Activated CD4-positive, alpha-beta T cell treated with anti-CD3 and anti-CD28 coated beads, Interleukin-2, amount 50 U/mL, for 4 hours (primary cell): ENCODE measurements around the gene ERC2.

Experiments used
- DNase-seq, 2 experiments: peaks; one replicate each; pipeline ENCODE4 v3.0.0-alpha.2; 2020

The ERC2 gene

DNA sequence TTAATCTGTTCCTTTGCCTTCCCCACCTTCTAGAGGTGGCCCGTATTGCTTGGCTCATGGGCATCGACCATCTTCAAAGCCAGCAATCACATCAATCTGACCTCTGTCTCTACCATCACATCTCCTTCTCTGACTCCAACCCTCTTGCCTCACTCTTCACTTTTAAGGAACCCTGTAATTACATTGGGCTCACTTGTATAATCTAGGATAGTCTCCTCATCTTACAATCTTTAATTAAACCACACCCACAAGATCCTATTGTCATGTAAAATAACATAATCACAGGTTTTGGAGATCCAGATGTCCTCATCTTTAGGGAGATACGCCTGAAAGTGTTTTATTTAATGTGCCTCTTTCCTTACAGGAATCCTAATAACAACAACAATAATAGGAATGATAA, 234.5 kb downstream of the ERC2 start:
- DNase-seq = no peak

DNA sequence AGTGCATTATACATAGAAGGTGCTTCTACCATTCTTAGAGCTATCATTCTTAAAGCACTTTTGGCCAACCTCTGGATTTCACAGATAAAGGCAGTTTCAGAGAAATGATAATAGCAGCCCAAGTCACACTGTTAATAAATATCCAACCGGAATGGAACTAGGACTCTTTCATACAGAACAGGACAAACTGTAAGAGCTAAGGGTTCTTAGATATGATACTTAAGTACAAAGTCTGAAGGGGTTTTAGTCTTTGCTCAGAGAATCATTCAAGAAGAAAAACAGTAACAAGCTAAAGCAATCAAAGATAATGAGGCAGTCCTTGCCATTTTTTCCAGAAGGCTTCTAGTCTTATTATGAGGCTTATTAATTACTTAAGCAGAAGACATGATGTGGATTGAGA, 239.0 kb downstream of the ERC2 start:
- DNase-seq = no peak

DNA sequence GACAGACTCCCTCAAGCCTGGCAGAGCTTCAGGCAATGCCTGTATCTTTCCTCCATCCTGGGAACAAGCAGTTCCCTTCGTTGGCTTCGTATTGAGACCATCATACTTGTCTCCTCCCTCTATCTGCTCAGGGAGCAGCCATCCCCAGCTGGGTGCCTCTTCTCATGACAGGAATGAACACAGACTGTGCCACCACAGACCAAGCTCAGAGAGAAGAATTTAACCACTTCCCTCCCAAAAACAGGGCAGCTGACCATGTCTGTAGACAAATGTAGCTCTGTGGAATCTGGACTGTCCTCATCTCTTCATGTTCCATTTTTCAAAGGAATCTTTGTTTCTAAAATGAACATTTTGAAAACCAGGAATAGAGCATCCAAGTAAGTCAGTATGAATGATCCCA, 245.4 kb downstream of the ERC2 start:
- no peak for DNase-seq

DNA sequence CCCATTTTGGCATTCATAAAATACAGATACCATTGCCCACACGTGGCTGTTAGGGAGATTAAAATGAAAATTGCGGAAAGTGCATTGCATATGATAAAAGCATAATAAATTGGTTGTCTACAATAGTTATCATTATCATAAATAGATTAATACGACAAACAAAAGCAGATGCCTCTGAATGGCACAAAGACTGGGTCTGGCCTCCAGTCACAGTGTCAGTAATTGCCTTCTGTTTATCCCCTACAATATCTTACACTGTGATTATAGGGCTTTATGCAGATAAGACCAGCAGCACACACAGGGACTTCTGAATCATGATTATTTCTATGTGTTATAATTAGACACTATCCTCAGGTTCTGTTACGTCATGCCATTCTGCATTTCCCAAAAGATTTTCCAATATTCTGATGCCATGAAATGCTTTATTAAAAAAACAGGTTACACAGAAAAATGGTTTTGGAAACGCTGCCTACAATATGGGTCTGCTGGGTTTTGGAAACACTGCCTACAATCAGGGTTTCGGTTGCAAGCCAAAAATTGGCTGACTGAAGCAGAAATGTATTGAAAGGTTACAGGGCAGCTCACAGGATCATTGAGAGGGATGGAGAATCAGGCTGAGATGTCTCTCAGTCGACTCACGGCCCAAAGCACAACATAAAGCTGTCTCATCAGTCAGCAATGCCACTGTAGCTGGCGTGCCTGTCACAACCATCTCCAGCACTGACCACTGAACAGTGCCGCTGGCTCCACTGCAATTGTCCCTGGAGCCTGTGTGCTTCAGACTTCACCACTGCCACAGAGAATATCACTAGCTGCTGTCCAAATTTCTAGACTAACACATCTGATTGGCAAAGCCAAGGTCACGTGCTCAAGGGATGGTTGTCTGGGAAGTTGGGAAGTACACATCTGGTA, 248.1 kb downstream of the ERC2 start:
- DNase-seq = no peak

DNA sequence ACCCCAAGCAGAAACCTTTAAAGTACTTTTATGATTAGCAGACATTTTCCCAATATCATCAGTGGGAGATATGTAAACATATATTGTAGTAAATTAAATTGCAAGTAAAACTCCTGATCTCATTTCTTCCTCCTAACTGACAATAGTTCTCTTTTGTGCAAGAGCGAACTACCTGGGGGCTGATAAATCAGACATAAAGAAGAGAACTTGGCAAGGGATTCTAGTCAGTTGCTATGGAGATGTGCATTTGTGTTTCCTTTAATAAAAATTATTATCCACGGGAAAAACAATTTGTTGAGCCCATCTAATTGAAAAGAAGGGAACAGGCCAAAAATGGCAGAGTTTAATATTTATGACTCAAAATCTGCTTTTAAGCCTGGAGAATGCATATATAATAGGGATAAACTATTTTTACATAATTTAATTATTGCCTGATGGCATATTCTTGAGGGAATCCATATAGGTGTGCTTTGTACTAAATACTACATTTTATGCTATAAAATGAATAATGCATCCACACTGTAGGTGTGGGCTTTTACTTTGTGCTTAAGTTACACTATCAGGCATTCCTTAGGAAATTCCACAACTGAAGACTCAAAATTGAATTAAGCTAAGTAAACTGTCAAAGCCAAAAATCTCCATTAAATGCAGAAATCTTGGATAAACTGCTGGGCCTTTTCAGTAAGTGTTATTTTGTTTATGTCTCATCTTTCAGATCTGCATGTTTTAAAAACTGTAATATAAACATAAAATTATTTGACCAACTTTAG, 258.1 kb downstream of the ERC2 start:
- DNase-seq = no peak

DNA sequence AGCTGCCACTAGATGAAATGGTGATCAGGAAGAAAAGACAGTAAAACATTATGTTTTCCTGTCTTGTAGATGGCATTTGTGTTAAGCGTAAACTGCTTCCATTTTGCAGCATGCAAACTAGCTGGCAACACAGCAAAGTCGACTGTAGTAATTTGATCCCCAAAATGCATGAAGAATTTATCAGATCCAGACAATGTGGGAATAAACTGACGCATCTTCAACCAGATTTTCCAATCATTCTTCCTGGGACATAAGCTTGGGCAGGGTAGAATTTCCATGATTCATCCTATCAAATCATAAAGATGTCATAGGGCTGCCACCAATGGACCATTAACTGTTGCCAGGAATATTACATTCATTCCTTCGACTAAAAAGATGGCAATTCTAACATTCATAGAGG, 260.3 kb downstream of the ERC2 start:
- DNase-seq = no peak

DNA sequence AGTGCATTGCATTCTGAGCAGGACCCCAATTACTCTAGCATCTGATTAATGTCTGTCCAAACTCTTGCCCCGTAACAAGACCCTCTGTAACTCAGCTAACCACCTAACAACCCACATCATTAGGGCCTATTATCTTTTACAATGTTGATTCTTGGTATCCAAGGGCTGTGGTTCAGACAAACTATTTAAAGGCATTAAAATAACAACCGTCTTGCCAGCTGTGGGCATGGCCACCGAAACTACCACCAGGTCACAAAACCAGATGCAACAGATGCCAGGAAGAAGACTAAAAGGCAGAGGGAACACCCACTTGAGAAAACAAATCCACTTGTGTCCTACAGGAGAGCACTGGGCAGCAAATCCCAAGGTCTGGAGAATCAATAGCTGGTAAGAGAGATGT, 262.9 kb downstream of the ERC2 start:
- no peak for DNase-seq

DNA sequence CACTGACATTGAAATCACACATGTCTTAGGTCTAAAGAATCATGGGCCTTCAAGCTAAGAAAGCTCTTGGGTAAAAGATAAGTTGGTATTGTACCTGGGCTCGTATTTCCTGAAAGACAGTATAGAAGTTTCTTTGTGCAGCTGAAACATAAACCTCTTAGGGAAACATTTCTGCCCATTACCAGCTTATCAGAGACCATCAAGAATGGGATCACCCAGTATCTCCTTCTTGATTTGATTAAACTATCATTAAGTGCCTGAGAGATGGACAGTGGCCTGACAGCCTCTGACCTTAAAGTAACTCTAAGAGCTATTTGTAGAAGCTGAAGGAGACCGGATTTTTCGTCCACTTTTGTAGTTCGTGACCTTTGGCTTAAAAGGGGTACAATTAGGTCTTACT, 265.3 kb downstream of the ERC2 start:
- DNase-seq = no peak

DNA sequence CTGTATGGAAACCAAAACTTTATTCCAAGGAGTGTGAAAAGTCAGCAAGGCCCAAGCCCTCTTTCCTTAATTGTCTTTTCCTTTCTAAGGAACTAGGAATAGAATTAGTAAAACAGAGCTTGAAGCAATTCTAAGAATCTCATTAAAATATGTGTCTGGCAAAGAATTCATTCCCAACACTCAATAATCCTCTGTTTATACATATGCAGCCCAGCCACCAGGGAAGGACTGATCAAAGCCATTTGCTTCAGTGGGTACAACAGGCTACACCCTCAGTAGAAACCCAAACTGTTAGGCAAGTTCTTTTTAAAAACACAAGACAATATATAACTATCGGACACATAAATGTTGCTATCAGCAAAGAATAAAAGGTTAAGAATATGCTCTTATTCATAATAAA, 266.9 kb downstream of the ERC2 start:
- DNase-seq = no peak

DNA sequence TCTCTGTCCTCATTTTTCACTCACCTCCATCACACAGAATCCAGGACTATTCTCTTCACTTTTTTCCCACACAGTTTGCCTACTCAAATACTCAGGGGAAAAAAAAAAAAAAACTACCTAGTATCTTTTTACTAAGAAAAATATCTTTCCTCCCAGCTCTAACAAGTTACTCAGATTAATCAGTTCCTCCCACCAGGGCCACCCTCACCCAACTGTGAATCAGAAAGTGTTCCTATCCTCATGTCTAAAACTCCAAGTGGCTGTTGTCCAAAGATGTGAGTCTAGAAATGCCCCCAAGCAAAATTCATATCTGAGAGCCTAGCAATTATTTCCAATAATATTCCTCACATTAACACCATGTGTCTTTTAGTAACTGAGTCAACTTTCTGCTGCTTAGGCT, 268.0 kb downstream of the ERC2 start:
- no peak for DNase-seq

DNA sequence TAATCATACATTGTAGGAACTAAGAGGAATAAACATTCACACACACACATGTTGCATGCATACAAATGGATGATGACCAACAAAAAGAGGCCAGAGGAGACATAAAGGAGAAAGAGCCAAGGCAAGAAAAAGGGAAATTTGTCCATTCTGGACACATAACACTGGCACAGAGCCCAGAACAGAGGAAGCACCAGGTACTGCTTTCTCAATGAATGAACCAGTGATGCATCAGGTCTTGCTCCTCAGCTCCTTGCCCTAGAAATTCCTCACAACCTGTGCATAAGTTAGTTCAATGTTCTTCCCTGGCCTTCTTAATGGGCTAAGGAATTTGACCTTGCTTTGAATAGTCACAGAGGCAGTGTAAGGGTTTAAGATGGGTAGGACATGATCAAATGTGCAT, 270.3 kb downstream of the ERC2 start:
- no peak for DNase-seq

DNA sequence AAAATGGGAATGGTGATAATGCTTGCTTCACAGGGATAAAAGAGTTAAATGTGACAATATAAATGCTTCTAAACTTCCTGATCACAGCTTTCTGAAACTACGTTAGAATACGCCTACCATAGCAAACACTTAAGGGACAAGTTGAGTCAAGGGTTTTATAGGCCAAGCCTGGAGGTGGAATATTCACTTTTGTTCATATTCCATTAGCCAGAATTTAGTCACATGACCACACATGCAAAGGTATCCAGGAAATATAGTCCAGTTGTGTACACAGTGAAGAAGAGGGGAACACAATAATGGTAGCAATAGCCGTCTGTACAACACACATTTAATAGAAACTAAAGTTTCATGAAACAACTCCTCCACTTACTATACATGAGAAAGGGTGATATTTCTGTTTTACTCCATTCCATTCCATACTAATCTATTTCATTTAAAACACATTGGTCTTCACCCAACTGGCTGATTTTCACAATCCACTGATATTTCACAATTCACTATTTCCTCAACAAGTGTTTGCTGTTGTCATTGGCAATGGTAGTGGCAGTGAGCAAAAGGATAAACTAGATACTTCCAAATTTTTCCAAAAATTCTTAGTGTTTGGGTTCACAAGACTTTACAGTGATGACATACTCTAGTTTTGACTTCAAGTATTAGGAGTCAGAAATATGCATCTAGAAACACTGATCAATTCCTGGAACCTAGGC, 270.9 kb downstream of the ERC2 start:
- no peak for DNase-seq

DNA sequence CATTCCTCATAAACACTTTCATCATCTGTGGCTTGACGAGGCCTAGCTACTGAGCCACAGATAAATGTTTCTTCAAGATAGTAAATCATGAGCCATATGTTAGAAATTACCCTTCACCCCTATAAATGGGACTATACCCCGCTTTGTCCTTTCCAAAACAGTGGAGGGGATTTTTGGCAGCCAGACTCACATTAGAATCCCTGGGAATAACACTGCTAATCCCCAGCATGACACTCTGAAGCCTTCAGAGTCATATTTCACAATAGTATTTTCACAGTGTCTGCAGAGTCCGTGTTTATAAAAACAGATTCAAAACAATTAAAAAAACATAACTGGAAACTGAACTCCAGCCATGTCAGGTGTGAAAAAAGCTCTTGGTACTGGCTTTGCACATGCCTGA, 271.6 kb downstream of the ERC2 start:
- DNase-seq = no peak

DNA sequence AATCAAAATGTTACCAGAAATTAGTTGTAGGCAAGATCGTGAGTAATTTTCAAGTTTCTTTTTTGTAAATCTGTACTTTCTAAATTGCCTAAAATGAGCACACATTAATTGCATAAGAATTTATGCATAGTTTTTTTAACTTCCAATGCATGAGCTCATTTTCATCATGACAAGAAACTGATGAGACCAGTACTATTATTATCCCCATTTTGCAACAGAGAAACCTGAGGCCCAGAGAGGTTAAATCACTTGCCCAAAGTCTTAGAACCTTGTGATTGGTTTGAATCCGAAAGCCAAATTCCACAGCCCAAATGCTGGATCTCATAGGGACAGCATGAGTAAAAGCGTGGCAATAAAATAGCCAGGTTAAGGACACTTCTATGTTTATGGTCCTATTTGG, 274.7 kb downstream of the ERC2 start:
- no peak for DNase-seq

DNA sequence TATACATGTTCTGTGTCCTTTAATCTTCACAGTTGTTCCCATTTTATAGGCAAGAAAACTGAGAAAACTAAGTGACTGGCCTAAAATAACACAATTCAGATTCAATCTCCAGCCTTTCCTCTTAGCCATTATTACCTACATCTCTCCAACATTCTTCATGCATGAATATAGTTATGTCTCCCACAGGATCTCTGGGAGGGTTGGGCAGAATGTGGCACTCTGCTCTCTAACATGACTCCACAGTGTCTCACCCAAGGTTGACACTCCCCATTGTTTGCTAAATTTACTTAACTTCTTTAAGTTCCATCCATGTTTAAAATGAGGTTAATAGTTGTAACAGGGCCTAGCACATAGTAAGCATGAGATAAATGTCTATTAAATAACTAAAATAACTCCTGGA, 276.3 kb downstream of the ERC2 start:
- no peak for DNase-seq

DNA sequence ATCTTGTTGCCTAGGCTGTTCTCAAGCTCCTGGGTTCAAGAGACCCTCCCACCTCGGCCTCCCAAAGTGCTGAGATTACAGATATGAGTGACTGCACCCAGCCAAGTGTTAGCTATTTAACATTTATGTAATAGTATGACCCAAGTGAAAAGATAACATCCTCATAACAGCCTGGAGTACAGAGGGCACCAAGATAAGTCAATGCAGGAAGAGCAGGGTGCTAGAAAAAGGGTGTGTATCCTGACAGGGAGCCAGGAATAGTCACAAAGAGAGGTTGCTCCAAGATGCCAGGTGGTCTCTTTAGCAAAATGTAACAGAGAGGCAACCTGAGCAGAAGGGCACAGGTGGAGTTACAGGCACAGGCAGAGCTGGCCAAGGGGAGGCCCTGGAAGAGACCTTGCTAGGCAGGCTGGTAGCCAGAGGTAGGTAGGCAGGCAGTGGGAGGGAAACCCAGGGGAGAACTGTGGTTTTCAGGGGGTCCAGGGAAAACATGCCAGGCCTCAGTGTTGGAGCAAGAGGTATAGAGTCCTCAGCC, 277.4 kb downstream of the ERC2 start:
- no peak for DNase-seq

DNA sequence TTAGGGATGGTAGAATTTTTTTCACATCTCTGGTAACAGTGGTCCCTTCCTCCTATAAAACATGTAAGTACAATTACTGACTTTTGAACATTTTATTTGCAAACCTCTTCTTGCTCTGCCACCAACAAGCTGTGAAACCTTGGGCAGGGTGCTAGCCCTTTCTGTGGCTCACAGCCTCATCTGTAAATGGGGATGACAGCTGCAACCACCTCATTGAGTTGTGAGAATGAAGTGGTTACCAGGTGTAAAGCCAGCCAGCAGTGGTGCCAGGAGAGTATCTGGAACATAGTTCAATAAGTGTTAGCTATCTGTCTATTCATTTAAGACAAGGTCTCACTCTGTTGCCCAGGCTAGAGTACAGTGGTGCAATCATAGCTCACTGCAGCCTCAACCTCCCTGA, 278.1 kb downstream of the ERC2 start:
- no peak for DNase-seq

DNA sequence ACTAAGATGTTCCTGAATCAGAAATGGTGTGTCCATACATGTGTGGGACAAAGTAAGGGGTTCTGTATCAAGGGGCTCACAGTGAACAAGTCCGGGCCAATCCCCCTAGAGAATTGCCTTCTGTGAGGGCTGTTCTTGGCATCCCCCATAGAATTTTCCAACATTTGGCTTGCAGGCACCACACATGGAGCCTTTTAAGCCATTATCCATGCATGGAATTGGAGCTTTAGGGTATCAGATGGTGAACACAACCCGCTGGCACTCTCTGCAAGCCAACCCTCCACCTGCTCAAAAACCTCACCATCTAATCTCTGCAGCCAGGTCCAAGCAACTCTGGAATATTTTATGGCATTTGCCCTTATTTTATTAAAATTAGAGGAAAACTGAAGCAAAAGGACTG, 278.7 kb downstream of the ERC2 start:
- DNase-seq = no peak

DNA sequence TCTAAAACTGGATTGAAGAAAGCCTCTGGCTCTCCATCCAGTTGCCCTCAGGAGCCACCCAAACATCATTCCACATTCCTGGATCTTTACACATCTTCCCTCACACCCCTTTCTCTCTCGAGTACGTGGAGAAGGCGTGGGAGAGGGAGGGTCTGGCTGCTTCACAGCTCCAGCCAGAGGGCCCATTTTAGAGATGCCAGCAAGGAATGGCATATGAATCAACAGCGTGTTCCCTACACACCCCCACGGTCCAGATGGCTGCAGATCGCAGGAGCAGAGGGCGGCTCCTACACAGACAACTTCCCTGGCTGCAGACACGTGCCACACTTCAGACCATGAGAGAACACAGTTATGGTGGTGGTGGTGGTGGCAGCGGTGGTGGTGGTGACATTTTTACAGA, 280.1 kb downstream of the ERC2 start:
- no peak for DNase-seq

DNA sequence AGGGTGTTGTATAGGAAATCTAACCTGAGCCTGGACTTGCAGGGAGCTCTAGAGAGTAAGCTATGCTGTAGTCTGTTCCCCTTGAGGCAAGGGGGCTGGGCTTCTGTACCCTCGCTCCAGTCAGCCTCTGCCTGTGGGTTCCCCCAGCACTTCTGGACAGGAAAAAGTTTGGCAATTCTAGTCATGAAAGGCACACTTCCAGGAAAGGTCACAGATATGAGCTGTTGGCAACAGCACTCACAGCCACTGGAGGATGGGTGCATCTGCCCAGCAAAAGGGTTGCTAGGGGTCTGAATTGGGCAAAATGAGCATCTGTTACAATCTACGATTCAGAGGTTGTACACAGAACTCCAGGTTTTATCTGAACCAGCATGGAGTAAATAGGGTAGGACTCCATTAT, 281.2 kb downstream of the ERC2 start:
- no peak for DNase-seq

DNA sequence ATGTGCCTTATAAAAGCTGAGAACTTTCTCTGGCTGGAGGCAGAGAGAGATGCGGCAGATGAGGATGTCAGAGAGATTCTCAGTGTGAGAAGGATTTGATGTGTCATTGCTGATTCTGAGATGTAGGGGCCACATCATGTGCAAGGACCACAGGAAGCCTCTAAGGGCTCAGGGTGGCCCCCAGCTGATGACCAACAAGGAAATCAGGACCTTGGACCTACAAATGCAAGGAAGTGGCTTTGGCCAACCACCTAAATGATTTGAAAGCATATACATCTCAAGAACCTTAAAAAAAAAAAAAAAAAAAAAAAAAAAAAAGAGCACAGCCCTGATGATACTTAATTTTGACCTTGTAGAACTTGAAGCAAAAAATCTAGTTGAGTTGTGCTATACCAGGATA, 282.4 kb downstream of the ERC2 start:
- DNase-seq = no peak

DNA sequence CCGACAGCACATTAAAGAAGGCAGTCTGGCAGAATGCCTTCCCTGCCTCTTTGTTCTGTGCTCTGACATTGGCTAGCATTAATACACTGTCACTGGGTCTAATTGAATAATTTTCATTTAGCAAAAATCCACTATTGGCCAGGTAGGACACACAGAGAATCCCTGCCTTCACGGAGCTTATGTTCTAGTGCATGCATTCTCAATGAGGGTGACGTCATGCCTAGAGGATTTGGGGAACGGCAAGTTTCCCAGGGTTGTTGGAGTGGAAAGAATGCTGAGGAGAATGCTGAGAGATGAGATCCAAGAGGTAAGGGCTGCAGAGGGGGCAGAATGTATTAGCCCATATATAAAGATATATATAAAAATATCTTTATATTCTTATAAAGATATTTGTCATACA, 284.7 kb downstream of the ERC2 start:
- no peak for DNase-seq

DNA sequence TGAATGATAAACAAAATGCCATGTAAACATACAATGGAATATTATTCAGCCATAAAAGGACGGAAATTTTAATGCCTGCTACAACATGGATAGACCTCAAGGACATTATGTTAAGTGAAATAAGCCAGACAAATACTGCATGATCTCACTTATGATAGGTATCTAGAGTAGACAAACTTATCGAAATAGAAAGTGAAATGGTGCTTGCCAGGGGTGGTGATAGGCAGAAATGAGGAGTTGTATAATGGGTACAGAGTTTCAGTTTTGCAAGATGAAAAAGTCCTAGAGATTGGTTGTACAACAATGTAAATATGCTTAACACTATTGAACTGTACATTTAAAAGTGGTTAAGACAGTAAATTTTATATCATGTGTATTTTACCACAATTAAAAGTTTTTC, 287.8 kb downstream of the ERC2 start:
- DNase-seq = no peak

DNA sequence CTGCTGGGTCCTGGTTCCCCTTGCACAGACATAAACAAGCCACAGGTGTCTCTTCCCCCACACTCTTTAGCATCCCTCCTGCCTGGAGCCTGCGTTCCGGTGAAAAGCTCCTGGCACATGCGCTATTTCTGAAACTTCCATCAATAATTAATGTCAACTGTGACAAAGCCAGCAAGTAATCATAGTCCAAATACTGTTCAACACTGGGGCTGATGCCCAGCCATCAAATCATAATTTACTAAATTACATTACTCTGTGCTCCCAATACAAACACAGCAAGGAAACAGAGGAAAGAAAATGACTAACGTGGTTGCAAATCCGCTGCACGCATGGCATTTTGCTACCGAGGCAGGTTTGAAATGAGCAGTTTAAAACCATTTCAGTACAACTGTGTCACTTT, 294.7 kb downstream of the ERC2 start:
- no peak for DNase-seq
